GM21447 (cell line): Measurements from ENCODE around the gene GDPD4.

ENCODE experiments used
- ATAC-seq: cut with Tn5 transposase; IDR thresholded peaks from one replicate; pipeline ENCODE4 v1.9.1; 2021; ENCODE audit not compliant: unreplicated experiment

The GDPD4 gene

DNA sequence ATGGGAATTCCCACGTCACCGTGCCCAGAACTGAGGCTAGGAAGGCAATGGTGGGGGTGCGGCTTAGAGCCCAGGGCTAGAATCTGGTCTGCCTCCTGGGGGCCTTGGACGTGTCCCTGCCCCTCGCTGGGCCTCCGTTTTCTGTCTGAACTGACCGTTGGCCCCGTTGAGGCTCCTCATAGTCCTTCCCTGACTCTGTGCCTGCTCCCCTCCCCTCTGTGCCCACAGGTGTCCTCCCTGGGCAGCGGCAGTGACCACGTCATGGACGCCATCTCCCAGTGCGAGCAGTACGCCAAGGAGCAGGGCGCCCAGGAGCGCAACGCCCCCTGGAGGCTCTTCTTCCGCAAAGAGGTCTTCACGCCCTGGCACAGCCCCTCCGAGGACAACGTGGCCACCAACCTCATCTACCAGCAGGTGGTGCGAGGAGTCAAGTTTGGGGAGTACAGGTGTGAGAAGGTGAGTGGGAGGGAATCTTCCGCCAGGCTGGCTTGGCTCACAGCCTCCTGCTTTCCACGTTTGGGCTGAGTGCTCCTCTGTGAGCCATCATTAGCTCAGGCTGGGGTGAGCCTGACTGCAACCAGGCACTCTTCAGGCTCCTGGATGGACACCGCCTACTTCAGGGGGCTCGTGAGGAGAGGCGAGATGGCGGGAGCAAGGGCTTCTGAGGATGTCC lies 109.5 kb downstream of the GDPD4 start:
- ATAC-seq, result no peak

DNA sequence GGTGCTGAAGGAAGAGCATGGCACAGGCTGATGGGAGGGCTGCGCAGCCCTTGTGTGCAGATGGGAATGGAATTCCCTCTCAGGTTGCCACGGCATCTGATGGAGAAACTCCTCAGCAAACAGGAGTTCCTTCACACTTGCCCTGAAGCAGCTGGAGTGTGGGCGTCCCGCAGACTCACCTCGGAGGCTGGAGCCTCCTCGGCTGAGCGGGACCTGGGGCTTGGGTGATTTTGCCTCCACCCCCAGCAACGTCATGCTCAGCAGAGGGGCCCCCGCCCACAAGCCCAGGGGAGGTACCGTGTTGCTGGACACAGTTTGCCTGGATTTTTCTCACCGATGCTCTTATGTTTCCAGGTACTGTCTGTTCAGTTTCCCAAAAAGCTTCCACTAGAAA lies 110.1 kb downstream of the GDPD4 start:
- no peak for ATAC-seq

DNA sequence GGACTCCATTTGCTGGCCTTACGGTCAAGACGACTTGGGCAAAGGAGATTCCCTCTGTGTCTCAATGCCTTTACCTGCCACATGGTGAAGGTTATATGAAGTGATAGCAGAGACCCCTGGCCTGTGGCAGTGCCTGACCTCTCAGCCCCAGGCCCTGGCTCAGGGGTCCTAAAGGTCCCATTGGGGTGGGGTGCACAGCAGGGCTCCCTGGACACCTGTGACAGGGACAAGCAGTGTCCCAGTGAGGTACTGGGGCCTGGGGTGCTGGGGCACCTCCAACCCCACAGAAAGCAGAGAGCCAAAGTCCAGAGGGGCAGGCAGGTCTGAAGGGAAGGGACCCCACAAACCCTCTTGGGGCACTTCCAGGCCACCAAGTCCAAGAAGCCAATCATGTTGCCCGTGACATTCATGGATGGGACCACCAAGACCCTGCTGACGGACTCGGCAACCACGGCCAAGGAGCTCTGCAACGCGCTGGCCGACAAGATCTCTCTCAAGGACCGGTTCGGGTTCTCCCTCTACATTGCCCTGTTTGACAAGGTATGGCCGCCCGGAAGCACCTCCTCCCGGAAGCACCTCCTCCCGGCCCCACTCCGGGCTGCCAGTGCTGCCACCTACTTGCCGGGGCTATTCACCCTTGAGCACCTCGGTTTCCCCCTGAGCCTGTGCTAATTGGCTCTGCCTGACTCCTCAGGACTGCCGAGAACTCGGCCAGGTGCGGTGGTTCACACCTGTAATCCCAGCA lies 111.0 kb downstream of the GDPD4 start:
- no peak for ATAC-seq

DNA sequence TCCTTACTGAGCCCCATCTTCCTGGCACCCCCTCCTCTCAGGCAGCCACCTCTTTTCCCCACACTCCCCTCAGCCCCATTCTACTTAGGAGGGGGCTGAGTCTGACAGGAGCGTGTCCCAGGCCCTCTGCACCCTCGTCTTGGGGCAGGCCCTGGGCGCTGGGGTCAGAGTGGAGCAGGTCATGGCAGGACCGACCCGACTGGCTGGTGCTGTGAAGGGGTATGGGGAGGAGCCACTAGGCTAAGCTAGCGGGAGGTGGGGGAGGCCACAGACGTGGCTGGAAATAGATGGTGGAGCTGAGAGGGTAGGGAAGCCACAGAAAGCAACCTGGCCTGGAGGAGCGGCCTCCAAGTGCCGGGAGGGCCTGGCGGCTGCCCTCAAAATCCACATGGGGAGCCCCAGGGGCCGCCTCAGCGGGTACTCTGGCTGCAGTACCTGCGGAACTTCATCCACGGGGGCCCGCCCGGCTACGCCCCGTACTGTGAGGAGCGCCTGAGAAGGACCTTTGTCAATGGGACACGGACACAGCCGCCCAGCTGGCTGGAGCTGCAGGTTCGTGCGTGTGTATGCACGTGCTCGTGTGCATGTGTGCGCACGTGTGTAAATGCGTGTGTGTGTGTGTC lies 111.8 kb downstream of the GDPD4 start:
- no peak for ATAC-seq

DNA sequence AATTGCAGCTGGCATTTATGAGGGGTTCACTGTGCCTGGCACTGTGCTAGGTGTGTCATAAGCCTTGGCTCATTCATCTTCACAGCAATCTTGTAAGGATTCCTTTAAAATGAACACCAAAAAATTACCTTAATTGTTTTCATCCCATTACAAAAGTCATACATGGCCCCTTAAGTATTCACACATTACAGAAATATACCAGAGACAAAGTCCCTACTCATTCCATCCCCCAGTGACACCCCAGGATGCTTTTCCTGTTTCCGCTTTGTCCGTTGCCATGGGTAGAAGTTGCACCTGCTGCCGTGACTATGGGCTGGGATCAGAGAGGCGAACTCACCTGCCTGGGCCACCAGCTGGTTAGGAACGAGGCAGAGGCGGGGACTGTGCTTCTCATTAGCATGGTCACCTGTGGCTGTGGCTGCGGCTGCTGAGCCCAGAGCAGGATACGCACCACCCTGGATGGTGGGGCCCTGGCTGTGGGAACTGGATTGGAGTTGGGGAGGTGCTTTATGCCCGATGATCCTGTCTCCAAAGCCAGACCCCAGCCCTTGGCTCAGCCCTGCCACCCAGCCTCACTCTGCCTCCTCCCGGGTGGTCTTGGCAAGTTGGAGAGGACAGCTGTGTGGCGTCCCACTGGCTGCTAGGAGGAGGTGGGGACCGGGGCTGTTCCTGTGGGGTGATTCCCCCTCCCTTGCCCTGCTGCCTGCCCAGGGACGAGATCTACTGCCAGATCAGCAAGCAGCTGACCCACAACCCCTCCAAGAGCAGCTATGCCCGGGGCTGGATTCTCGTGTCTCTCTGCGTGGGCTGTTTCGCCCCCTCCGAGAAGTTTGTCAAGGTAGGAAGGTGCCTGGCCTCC lies 112.6 kb downstream of the GDPD4 start:
- no peak for ATAC-seq

DNA sequence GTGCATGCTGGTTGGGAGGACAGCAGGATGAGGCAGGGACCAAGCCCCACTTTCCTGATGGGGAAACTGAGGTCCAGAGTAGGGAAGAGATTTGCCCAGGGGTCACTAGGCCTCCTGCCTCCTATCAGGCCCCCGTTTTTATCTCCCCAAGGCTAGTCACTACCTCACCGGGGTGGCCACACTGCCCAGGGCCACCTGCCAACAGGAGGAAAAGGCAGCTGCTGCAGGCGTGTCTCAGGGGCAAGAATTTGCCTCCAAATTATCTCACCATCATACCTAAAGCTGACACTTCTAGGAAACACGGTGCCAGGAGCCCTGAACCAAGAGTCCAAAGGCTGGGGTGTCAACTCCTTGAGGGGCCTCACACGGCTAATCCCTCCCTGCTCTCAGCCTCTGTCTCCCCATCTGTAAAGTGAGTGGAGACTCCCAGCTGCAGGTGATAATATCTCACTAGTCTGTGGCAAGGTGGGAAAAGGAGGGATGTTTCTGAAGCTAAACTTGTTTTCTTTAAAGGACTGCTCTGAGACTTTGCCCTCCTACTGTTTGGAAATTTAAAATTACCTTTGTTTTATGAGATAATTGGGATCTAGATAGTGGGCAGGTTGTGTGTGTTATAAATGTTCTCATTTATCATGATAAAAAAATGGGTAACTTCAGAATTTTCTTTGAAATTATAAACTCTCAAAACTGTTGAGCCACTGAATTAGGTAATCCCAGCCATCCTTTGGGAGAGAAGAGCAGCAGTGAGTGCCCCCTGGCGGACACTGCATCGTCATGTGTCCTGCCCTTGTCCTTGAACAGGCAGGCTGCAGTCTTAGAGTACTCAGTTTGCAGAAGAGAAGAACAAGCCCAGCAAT lies 113.5 kb downstream of the GDPD4 start:
- no peak for ATAC-seq

DNA sequence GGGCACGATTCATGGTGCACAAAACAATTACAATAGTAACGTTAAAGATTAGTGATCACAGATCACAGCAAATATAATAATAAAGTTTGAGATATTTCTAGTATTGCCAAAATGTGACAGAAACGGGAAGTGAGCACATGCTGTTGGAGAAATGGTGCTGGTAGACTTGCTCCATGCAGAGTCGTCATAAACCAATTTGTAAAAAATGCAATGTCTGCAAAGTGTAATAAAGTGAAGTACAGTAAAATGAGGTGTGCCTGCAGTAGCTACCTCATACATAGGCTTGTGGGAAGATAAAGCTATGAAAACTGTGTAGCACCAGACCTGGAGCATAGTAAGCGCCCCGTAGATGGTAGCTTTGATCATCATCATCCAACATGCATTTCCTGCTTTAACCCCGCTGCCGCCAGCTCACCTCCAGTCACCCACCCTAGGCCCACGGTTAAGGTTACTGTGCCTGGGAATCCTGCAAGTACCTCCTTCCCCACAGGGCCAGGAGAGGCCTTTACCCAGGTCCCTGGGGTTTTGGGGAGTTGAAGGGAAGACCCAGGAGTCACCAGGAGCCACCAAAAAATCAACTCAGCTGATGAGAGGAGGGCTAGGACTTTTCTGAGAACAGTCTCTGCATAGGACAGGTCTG lies 114.3 kb downstream of the GDPD4 start:
- no peak for ATAC-seq

DNA sequence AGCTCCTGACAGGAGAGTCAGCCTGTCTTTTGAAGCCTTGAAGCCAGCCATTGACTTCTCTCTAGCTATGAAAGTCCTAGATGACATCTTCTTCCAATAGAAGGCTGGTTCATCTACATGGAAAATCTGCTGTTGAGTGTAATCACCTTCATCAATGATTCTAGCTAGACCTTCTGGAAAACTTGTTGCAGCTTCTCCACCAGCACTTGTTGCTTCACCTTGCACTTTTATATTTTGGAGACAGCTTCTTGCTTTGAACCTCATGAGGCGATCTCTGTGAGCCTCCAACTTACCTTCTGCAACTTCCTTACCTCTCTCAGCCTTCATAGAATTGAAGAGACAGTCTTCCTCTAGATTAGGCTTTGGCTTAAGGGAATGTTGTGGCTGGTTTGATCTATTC lies 115.2 kb downstream of the GDPD4 start:
- no peak for ATAC-seq

DNA sequence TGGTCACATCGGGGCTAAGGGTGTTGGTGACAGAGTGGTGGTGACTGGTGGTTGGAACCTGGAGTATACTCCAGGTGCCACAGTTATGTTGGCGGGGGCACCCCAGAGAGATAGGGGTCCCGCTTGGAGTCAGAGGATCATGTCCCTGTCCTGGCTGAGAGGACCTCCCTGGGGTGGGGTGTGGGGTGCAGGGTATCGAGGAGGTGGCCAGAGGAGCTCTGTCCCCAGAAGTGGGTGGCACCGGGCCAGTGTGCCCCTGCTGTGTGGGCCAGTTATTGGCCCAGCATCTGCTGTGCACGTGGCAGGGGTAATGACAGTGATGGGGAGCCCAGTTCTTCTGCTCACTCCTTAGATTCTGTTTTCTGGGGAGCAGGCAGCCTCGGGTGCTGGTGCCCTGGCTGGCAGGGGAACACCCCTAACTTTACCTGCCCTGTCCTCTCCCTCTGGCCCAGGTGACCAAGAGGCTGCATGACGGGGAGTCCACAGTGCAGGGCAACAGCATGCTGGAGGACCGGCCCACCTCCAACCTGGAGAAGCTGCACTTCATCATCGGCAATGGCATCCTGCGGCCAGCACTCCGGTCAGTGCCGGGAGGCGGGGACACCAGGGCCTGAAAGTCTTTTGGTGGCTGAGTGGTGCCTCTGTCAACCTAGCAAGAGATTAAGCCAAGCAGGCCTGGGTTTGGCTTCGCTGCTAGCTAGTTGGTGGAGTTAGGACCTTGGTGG lies 117.2 kb downstream of the GDPD4 start:
- no peak for ATAC-seq

DNA sequence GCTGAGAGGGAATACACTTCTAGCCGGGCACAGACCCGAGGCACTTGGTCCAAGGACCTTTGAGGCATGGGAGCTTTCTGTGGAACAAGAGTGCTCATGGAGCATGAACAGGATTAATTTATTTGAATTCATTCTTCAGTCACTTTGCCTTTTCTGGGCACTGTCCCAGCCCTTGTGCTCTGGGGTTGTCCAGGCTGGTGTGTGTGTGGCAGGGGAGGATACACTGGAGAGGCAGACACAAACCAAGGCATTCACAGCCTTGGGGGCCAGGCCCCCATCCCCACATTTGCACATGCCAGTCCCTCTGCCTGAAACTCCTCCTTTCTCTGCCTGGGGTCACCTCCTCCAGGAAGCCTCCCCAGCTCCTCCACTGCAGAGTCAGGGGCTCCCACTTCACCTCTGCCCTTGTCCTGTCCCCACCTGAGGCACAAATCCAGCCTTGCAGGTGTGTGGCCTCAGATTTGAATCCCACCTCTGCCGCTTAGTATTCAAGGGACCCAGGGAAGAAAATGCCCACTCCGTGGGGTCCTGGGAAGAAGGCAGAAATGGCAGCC lies 118.0 kb downstream of the GDPD4 start:
- no peak for ATAC-seq

DNA sequence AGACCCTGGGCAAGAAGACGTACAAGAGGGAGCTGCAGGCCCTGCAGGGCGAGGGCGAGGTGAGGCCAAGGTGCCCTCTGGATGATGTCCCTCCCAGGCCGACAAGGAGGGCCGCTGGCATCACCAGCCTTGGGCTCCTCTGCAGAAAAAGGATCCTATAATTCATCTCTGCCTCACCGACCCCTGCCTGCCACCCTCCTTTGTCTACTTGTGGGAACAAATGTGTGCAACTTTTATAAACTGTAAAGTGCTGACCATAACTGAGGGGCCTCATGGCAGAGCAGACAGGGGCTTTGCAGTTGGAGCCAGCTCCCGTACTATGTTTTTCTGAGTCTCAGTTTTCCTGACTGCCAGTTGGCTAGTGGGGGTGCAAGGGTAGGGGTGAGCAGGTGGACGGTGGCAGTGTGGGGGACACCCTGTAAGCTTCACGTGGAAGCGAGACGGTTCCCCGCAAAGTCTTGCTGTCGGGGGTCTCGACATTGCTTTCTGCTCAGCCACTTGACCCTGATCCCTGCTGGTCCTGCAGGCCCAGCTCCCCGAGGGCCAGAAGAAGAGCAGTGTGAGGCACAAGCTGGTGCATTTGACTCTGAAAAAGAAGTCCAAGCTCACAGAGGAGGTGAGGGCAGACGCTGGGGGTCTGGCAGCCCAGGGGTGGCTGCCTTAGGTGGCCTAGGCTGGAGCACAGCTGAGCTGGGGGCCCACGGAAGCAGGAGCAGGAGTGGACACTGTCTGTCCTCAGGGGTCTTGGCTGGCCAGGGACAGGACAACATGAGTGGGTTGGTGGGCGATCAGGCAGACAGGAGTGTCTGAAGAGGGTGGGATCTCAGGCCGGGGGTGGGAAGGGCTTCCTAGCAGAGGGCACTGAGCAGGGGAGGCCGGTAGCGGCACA lies 118.7 kb downstream of the GDPD4 start:
- no peak for ATAC-seq

DNA sequence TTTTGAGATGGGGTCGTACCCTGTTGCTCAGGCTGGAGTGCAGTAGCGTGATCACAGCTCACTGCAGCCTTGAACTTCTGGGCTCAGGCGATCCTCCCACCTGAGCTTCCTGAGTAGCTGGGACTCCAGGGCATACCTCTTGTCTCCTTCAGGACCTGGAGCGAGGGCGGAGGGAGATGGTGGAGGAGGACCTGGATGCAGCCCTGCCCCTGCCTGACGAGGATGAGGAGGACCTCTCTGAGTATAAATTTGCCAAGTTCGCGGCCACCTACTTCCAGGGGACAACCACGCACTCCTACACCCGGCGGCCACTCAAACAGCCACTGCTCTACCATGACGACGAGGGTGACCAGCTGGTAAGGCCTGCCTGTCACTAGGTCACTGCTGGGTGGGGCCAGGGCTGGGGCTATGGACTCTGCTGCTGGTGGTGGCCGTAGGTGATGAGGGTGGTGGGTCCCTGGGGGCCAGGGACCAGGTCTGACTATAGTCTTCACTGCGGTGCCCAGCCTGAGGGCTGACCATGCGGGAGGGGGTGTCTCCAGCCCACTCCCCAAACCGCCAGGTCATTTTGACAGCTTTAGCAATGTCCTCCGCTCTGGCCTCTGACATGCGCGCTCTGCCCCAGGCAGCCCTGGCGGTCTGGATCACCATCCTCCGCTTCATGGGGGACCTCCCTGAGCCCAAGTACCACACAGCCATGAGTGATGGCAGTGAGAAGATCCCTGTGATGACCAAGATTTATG lies 119.5 kb downstream of the GDPD4 start:
- ATAC-seq, result no peak

DNA sequence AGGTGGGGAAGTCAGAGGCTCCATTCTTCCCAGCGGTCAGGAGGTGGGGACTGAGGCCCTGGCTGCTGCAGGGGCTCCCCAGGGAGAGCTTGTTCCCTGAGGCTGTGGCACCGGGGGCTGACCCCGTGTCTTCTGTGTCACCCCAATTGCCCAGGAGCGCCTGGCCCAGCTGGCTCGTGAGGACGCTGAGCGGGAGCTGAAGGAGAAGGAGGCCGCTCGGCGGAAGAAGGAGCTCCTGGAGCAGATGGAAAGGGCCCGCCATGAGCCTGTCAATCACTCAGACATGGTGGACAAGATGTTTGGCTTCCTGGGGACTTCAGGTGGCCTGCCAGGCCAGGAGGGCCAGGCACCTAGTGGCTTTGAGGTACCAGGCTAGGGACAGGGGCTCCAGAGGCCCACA lies 120.3 kb downstream of the GDPD4 start:
- no peak for ATAC-seq

DNA sequence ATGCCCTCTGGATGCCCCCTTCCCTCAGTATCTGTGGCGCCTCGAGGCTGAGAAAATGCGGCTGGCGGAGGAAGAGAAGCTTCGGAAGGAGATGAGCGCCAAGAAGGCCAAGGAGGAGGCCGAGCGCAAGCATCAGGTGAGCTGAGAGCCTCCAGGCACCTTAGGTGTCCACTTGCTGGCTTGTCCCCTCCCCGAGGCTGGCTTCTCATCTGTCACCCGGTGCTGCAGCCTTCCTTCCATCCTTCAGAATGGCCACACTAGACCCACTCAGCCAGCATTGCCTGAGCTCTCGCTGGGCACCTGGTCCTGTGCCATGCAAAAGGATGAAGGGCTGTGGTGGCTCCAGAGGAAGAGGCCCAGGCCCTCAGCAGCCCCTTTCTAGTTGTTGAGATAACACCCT lies 121.1 kb downstream of the GDPD4 start:
- ATAC-seq, result no peak

DNA sequence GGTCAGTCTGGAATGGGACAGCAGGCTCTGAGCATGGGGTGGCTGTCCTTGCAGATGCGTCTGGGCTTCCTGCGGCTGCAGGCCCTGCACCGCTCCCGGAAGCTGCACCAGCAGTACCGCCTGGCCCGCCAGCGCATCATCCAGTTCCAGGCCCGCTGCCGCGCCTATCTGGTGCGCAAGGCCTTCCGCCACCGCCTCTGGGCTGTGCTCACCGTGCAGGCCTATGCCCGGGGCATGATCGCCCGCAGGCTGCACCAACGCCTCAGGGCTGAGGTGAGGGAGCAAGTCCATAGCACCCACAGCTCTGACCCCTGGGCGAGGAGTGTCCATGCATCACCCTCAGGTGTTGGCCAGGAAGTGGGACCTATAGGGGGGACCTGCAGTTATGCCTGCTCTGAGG lies 121.8 kb downstream of the GDPD4 start:
- no peak for ATAC-seq

DNA sequence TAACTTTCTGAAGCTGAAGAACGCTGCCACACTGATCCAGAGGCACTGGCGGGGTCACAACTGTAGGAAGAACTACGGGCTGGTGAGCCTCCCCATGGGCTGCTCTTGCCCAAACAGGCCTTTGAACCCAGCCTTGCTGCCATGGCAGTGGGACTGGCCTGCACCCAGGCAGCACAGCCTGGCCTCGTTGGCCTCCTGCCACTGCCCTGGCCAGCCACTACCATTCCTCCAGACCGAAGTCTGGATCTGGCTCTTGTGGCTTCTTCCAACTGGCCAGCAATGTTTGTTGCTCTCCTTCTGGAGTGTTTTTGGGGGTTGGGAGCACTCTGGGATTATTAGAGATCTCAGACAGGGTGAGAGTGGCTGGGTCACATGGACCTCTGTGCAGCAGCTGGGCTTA lies 122.4 kb downstream of the GDPD4 start:
- no peak for ATAC-seq

DNA sequence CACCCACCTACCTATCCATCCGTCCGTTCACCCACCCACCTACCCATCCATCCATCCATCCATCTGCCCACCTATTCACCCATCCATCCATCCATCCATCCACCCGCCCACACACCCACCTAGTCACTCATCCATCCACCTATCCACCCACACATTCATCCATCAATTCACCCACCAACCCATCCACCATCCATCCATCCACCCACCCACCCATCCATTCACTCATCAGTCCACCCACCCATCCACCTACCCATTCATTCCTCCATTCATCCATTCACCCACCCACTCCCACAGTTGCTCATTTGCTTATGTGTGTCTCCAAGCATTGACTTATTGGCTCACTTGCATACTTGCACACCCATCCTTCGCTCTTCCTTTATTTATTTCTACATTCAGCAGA lies 123.3 kb downstream of the GDPD4 start:
- no peak for ATAC-seq
